Gastroesophageal sphincter (tissue), 3 donors: ENCODE data around the gene PCSK4.

Experiments
- POLR2A ChIP-seq, 2 donors: fragments of 450-650 bp; IDR thresholded peaks; one replicate each; pipeline ENCODE4 v1.6.1; 2017; ENCODE audit warnings: antibody characterized with exemption in 2 of 2, mild to moderate bottlenecking in 2 of 2, moderate library complexity in 1 of 2
- POLR2AphosphoS5 ChIP-seq: sonication (generic); formaldehyde crosslinking; IDR thresholded peaks from one replicate; pipeline ENCODE4 v1.6.1; 2017; ENCODE audit warnings: antibody characterized with exemption
- TF ChIP-seq, protein P1 (sequence below), 4 experiments: fragments of 200-600 bp in 2 of 4; fragments of 450-650 bp in 2 of 4; sonication (generic) in 1 of 4; IDR thresholded peaks; one replicate each; pipeline ENCODE4 v1.5.1; 2017 to 2019; ENCODE audit warnings: antibody characterized with exemption in 4 of 4, mild to moderate bottlenecking in 2 of 4, moderate library complexity in 2 of 4

DNA sequence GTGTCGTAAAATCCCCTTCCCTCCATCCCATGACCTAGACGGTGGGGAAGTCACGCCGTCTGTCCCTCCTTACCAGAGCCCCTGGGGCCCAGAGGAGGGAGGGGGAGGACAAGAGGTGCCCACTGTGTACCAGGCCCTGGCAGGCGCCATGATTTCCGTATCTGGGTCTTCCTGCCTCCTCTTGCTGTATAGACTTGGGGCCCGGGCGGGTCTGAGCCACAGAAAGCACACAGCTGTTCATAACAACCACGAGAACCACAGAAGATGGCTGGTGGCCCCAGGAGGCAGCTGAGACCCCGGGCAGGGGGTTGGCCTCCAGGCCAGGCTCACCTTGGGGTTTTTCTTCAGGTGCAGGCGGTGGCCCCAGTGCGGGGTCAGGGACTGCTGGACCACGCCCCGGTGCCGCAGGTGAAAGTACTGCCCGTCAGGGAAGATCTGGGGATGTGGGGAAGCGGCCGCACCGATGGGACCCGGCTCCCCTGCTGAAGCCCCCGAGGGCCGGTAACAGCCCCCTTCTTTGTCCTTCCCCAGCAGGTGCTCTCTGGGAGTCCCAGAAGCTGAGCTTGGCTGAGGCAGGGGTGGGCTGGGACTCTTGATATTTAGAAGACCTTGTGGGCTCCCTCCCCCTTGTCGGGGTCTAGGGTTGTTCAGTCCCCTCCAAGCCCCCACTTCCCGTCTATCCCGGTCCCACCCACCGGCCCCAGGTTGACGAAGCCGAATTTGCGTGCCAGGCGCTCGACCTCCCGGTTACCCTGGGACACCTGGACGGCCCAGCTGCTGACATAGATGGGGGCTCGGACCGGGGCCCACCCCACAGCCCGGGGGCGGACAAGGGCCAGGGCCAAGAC, 463 bp downstream of the PCSK4 start:
- TF ChIP-seq POLR2AphosphoS5 (no peak), POLR2A (IDR thresholded peaks at IDR 0.05) (no peak)
- TF ChIP-seq, protein P1, sequence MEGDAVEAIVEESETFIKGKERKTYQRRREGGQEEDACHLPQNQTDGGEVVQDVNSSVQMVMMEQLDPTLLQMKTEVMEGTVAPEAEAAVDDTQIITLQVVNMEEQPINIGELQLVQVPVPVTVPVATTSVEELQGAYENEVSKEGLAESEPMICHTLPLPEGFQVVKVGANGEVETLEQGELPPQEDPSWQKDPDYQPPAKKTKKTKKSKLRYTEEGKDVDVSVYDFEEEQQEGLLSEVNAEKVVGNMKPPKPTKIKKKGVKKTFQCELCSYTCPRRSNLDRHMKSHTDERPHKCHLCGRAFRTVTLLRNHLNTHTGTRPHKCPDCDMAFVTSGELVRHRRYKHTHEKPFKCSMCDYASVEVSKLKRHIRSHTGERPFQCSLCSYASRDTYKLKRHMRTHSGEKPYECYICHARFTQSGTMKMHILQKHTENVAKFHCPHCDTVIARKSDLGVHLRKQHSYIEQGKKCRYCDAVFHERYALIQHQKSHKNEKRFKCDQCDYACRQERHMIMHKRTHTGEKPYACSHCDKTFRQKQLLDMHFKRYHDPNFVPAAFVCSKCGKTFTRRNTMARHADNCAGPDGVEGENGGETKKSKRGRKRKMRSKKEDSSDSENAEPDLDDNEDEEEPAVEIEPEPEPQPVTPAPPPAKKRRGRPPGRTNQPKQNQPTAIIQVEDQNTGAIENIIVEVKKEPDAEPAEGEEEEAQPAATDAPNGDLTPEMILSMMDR (IDR thresholded peaks at IDR 0.05) = no peak
